ENCODE data around the gene ITGAL. TPM values are rescaled to one million over a fixed set of nuclear protein-coding genes. Genes with fewer than 3 reads are reported as not detected.

The ITGAL gene
- total and polyA plus RNA-seq, 2 of the 13 experiments (the other 11 are each of a cell fraction or from before 2014, with no cell fraction given) = 0.86 to 1.2 TPM

GRCh38 chr16:30458561-30459394 is 13.8 kb upstream of the ITGAL start (continued):
- TF ChIP-seq ELF3 (CRISPR knock-in tag; IDR thresholded peaks at IDR 0.05) = peak; percentile 87
- TF ChIP-seq ZNF660 (CRISPR knock-in tag; IDR thresholded peaks at IDR 0.05; ENCODE audit: borderline replicate concordance, low read depth) = 0 out of 2 replicates have a peak, but pooled peaks have one; percentile 12
- TF ChIP-seq RARA (CRISPR knock-in tag; IDR thresholded peaks at IDR 0.05) = peak; percentile 73
- no peak; the same call in none of the 2 replicates for TF ChIP-seq CEBPG (CRISPR knock-in tag; IDR thresholded peaks at IDR 0.05)

GRCh38 chr16:30459456-30459855 is 13.1 kb upstream of the ITGAL start:
- DNase-seq (ENCODE audit: low spot score) (no peak), FAIRE-seq (peak; percentile 55), ATAC-seq (peak; percentile 33)
- BruUV-seq (replicated peaks) = no TSS peak
- Histone ChIP-seq H3K9ac (ENCODE audit: insufficient read depth, low read depth, low read length) (peak overlapping the region; percentile 64), H3K27me3 (ENCODE audit: control insufficient read depth in 1 of 2, insufficient read depth in 2 of 2, low read length in 2 of 2) (no peaks in the 10 kb centered on the region; a peak in 1 of 5 replicates), H3K9me3 (ENCODE audit: low read length) (no peaks in the 10 kb centered on the region), H3K27ac (ENCODE audit: extremely low read length, insufficient read depth, low read length) (peak overlapping the region; percentile 67), H3K4me2 (ENCODE audit: low read depth, low read length) (peak overlapping the region; percentile 87), H3K36me3 (replicated peaks in 1 of 2; ENCODE audit: control insufficient read depth in 1 of 2, insufficient read depth in 2 of 2, low read length in 2 of 2) (no peaks in the 10 kb centered on the region), H3K4me1 (ENCODE audit: insufficient read depth, low read length) (peaks cover 56% of the 10 kb centered on the region), H2AFZ (ENCODE audit: low read length) (no peak overlapping the region), H3K4me3 (replicated peaks in 1 of 3; ENCODE audit: insufficient read depth in 1 of 3, low read depth in 2 of 3, low read length in 3 of 3) (peak overlapping the region; percentile 41 to 68 (median 54); a peak in 5 of 6 replicates), H4K20me1 (ENCODE audit: insufficient read depth, low read length) (no peaks in the 10 kb centered on the region), H3K79me2 (ENCODE audit: insufficient read depth, low read length) (no peaks in the 10 kb centered on the region)
- intact Hi-C loops (cut with micrococcal nuclease; ENCODE audit: unreplicated experiment) = no loop called here
- in situ Hi-C loops (cut with HindIII; ENCODE audit: extremely low pct_ligation_motif_present, low pct_unique_long_range_greater_than_20kb) = loop anchor here (5.0 kb wide), 1 partner anchor 58 kb away; no protein-coding TSS in a partner anchor
- ChIA-PET POLR2A (interaction anchor here (1.1 to 1.6 kb wide), 4 partner anchors 10 to 151 kb away, joined by 4 to 11 read pairs (median 6); partner anchors contain the start of genes SEPHS2 and ZNF689), CTCF (ENCODE audit: low intra/inter-chr PET ratio, low total read pairs) (no interaction called here)
- WGBS (ENCODE audit: low lambda C conversion rate) = 46% methylated on average over 11 of the region's 11 CpGs
- TF ChIP-seq SMAD9 (CRISPR knock-in tag; IDR thresholded peaks at IDR 0.05) (no peak), TAF15 (IDR thresholded peaks at IDR 0.05; ENCODE audit: low read depth, low read length, poor library complexity, severe bottlenecking) (no peak), TFE3 (CRISPR knock-in tag; IDR thresholded peaks at IDR 0.05) (no peak), ATF7-NPFF (CRISPR knock-in tag; IDR thresholded peaks at IDR 0.05; ENCODE audit: low read depth) (0 out of 2 replicates have a peak, but pooled peaks have one; percentile 1), DMAP1 (CRISPR knock-in tag; IDR thresholded peaks at IDR 0.05) (no peak), ZNF770 (CRISPR knock-in tag; IDR thresholded peaks at IDR 0.05) (no peak), SMYD3 (CRISPR knock-in tag; IDR thresholded peaks at IDR 0.05) (0 out of 2 replicates have a peak, but pooled peaks have one; percentile 0), ATAD3A (CRISPR knock-in tag; IDR thresholded peaks at IDR 0.05) (no peak), KDM5A (IDR thresholded peaks at IDR 0.05; ENCODE audit: borderline replicate concordance, low read length) (no peak), ZNF564 (CRISPR knock-in tag; IDR thresholded peaks at IDR 0.05) (no peak), ZNF430 (CRISPR knock-in tag; IDR thresholded peaks at IDR 0.05) (no peak), ZNF7 (CRISPR knock-in tag; IDR thresholded peaks at IDR 0.05) (no peak)
